KG1 (cell line): ENCODE data around the gene SLC10A3.

Source experiments
- DNase-seq: peaks from one replicate; lab custom pipeline; 2025; lab: John Stamatoyannopoulos, UW

The SLC10A3 gene

DNA sequence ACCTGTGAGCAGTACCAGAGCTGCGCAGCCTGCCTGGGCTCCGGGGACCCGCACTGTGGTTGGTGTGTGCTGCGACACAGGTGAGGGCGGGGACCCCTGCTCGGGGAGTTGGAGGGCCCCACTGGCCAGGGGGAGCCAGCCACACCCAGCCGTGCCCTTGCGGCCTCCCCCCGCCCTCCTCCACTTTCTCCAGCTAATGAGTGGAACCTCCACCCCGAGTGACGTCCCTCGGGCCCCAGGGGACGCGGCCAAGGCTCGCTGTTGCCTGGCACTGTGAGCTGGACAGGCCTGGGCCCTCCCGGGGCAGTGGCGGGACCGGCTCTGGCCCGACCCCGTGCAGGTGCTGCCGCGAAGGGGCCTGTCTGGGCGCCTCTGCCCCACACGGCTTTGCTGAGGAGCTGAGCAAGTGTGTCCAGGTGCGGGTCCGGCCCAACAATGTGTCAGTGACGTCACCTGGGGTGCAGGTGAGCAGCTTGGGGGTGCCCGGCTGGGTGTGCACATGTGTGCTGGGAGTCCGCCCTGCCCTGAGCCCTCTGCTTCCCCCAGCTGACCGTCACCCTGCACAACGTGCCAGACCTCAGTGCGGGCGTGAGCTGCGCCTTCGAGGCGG, 26.7 kb downstream of the SLC10A3 start:
- DNase-seq, result no peak

DNA sequence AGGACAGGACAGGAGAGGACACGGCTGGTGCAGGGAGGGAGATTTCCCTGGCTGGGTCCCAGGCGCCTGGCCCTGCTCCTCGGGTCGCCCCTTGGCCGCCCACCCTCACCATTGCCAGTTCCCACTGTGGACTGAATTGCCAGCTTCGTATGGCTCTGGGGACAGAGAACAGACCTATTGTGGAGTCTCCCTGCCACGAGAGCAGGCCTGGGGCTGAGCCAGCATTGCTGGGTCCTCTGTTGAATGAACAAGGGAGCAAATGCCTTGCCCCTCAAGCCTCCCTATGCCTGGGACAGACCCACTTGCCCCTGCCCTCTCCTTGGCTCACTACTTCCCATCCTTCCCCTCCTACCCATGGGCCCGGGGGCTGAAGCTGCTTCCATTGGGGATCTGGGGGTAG, 28.0 kb downstream of the SLC10A3 start:
- DNase-seq, result no peak

DNA sequence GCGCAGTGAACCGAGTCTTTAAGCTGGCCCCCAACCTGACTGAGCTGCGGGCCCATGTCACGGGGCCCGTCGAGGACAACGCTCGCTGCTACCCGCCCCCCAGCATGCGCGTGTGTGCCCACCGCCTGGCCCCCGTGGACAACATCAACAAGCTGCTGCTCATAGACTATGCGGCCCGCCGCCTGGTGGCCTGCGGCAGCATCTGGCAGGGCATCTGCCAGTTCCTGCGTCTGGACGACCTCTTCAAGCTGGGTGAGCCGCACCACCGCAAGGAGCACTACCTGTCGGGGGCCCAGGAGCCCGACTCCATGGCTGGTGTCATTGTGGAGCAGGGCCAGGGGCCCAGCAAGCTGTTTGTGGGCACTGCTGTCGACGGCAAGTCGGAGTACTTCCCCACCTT, 30.1 kb downstream of the SLC10A3 start:
- no peak for DNase-seq

DNA sequence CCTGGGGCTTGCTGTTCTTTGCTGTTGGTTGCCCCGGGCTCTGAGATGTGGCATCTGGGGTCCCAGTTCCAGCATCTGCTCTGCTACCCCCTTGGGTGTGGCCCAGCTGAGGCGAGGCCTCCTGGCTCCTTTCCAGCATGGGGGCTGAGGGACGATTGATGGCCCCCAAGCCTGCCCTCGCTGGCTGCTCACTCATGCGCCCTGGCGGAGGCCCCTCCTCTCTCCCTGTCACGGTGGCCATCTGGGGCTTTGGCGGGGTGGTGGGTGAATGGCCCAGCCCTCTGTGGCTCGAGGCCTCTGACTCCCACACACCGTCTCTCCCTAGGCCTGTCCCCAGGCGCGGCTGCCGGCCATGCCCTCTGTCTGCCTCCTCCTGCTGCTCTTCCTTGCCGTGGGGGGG, 30.6 kb downstream of the SLC10A3 start:
- DNase-seq, result no peak

DNA sequence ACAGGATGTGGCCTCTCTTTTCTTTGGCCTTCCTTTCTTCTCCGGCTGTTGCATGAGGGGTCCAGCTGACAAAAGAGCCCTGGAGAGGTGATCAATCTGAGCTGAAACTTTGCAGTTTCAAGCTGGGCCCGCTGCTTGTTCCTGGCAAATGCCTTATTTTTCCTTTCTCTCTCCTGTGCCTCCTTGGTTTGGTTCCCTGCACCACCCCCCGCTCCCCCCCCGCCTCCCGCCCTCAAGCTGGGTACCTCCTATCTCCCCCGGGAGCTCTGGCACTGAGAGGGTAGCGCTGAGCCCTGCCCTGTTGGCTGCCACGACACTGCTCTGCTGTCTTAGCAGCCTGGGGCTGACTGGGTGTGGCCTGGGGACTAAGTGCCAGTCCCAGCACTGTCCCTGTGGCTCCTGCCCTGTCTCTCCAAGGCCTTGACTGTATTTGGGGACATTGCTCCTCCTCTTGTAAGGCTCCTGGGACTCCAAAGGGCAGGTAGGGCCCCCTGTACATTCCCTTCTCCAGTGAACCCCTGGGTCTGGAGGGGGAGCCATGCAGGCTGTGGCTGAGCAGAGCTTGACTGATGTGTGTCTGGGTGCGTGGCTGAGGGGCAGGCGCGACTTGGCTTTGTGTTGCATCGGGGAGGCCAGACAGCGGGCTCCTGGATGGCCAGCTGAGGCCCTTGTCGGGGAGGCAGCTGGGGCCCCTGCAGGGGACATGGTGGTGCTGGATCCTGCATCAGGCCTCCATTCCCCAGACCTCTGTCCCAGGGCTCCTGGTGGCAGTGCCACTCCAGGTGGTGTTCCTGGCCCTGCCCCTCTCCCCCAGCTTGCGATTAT, 31.3 kb downstream of the SLC10A3 start:
- DNase-seq, result no peak

DNA sequence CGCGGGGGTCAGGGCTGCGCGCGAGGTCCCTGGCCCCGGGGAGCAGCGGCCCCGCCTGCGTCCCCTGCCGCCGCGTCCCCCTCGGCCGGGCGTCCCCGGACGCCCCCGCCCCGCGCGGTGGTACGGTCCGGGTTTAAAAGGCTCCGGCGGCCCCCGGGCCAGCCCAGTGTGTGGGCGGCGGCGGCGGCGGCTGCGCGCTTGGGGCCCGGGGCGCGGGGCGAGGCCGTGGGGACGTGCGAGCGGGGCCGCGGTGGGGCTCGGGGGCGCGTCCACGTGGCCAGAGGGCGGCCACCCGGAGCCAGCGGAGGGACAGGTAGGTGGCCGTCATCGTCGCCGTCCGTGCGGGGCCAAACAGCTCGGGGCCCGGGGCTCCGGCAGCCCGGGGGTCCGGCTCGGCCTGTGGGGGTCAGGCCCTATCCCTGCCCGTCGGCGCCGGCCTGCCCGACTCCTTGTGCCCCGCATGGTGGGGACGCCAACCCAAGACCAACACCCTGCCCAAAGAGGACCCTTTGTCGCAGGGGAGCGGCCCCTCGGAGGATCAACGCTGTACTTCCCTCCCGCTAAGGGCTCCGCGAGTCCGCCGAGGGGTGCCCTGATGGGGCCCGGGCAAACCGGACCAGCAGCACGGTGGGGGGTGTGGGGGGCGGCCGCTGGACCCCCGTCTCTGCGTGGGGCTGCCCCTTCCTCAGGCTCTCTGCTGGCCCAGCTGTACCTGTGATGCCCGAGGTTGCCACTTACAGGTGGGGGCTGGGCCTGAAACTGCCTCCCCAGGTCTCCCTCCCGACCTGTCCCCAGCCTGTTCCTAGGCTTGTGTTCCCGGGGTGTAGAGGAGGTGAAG, 32.1 kb downstream of the SLC10A3 start, which contains the start of gene PLXNA3:
PLXNA3 (plus strand) TSS at position 166 of the 838 bp plus-strand sequence. CDS start 1,903 bp downstream, outside the sequence.
- DNase-seq, result no peak

DNA sequence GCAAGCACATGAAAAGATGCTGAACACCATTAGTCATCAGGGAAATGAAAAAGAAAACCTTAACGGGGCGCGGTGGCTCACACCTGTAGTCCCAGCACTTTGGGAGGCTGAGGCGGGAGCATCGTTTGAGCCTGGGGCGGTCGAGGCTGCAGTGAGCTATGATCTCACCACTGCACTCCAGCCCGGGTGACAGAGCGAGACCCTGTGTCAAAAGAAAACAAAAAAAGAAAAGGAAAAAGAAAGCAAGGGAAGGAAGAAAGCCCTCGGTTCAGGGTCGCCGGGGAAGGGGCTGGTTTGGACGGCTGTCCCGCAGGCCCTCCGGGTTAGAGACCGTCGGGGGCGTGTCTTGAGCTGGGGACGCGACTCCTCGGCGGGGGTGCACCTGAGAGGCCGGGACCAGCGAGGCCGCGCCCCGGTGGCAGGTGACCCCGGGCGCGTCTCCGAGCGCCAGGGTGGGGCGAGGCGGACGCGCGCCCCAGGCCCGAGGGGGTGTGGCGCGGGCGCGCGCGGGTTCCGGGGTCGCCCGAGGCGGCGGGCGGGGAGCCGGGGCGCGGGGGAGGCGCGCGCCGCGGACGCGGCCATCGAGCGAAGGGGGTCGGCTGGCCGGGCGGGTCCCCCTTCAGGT, 32.8 kb downstream of the SLC10A3 start:
- no peak for DNase-seq

DNA sequence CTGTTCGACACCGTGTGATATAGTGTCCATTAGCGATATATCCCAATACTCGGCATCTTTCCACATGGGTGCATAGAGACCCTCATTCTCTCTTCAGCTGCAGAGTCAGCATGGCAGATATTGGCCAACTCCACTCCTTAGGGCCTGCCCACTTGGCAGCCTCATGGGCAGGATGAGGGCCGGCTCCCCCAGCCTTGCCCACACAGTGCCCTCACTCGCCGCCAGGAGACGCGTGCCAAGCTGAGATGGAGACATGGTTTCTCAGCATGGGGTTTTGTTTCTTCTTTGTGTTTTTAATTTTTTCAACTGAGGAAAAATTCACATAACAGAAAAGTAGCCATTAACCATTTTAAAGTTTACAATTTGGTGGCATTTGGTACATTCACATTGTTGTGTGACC, 37.6 kb downstream of the SLC10A3 start:
- DNase-seq, result no peak

DNA sequence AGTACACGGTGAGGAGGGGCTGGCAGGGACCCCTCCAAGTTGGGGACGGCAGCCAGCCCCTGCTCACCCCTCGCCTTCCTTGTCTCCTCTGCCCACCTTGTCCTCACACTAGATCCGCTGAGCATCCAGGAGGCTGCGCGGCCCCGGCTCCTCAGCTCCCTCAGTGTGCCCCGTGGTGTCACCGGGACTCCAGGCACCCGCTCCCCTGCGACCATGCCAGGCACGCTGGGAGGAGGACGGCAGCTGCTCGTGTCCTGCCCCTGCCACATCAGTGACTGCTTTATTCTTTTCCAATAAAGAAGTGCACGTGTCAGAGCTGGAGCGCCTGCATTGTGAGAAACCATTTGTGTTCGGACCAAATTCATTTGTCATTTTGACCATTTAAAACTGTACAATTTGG, 40.1 kb downstream of the SLC10A3 start:
- DNase-seq, result no peak

DNA sequence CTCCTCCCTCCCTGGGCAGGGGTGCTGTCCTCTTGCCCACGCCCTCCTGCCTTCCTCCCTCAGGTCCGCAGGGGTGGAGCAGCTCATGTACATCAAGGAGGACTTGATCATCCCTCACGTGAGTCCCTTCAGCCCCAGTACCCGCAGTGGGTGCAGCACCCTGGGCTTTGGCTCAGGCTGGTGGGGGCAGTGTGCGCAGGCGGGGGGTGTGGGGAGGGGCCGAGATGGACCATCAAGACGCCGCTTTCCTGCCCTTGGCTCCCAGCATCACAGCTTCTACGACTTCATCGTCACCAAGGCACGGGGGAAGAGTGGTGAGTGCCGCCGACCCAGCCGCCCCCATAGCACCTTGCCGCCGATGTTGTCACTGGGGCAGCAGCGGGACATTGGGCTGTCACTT, 40.8 kb downstream of the SLC10A3 start:
- no peak for DNase-seq

DNA sequence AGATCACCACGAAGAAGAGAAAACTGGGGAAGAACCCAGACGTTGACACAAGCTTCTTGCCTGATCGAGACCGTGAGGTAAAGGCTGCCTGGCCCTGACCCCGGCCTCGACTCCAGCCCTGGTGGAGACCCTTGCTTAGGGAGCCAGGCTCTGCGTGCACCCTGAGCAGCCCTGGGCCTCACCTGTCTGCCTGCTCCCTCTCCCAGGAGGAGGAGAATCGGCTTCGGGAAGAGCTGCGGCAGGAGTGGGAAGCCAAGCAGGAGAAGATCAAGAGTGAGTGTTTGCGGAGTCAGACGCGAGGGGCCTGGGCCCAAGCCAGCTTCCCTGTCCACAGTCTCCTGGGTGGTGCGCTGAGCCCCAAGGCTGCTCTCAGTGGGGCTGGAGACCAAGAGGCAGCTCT, 41.9 kb downstream of the SLC10A3 start:
- DNase-seq, result no peak

DNA sequence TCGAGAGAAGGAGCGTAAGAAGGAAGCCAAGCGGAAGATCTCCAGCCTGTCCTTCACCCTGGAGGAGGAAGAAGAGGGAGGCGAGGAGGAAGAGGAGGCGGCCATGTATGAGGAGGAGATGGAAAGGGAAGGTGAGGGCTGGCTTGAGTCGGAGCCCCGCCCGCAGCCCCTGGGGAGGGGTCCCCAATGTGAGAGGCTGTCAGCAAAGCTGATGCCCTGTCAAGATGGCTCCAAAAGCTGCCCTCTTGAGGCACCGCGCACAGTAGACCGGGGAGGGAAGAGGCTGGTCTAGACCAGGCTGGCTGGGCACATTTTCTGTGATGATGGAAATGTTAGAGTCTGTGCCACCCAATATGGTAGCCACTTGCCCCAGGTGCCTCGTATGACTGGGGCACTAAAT, 44.0 kb downstream of the SLC10A3 start:
- no peak for DNase-seq

DNA sequence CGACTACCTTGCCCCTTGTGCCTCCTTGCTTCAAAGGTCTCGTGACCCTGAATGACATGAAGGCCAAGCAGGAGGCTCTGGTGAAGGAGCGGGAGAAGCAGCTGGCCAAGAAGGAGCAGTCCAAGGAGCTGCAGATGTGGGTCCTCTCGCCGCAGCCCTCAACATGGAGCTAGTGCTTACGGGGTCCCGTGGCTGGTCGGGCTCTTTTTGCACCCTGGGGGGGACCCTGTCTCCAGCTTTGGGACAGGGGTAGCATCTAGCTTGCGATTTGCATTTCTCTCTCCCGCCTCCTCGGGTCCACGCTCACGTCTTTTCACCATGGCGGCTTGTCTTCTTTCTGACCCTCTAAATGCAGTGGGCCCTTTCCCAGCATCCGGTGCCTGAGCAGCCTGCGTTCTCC, 44.7 kb downstream of the SLC10A3 start:
- DNase-seq, result no peak

DNA sequence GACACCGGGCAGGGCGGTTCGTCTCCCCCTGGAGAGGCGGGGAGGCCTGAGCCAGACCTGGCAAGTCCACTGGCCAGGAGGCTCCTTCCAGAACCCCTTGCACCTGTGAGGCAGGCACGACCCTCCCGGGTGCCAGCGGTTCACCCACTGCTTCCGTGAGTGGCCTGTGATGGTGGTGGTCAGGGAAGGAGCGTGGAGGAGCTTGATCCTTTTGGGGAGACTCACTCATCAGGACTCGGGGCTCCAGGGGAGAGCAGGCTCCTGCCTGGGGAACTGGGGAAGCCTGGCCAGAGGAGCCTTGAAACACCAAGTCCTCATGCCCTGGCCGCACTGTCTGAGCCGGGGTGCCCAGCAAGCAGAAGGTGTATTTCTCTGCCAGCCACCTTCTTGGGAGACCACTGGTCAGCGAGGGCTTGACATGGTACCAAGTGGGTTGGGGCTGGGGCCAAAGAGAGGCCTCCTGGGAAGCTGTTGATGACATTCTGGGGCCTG, 45.6 kb downstream of the SLC10A3 start:
- no peak for DNase-seq

DNA sequence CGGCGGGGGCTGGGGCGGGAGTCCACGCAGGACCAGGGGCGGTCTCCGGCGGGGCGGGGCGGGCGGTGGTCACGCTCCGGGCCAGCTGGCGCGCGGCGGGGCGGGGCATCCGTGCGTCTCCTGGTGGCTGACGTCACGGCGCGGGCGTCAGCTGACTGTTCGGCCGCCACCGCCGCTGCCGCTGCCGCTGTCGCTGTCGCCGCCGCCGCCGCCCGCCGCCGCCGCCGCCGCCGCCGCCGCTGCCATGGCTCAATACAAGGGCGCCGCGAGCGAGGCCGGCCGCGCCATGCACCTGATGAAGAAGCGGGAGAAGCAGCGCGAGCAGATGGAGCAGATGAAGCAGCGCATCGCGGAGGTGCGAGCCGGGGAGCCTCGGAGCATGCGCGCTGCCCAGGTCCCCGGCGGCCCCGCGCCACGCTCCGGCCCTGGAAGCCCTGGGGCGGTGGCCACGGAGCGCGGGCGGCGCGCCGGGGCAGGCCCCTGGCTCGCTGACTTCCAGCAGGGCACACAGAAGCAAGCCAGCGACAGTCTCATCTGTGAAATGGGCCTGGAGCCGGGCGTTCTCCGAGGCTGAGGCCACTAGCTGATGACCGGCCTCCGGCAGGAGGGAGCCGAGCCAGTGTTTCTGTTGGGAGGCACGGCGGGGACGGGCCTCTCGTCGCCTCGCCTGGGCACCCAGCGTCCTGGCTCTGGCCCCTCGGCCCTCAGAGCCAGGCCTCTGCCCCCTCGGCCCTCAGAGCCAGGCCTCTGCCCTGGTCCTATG, 46.3 kb downstream of the SLC10A3 start, which contains the start of gene FAM50A:
FAM50A (plus strand) TSS at position 150 of the 763 bp plus-strand sequence; CDS start at position 245, 95 bp downstream.
- DNase-seq, result no peak

DNA sequence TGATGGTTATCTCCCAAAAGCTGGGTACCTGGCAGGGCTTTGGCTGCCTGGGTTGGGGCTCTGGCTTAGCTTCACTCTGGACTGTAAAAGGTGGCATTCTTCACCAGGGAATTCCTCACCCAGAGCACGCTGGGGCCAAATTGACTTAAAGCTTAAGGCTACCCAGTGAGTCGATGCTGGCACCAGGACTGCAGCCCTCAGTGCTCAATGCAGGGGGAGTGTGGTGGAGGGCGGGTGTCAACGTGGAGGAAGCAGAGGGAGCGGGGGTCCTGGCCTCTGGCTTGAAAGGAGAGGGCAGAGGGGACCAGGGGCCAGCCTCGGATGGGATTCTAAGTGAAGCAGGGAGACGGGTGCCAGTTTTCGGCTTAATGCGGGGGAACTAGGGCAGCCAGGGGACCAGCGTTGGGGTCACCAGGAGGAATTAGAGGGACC, 46.9 kb downstream of the SLC10A3 start:
- DNase-seq, result no peak

DNA sequence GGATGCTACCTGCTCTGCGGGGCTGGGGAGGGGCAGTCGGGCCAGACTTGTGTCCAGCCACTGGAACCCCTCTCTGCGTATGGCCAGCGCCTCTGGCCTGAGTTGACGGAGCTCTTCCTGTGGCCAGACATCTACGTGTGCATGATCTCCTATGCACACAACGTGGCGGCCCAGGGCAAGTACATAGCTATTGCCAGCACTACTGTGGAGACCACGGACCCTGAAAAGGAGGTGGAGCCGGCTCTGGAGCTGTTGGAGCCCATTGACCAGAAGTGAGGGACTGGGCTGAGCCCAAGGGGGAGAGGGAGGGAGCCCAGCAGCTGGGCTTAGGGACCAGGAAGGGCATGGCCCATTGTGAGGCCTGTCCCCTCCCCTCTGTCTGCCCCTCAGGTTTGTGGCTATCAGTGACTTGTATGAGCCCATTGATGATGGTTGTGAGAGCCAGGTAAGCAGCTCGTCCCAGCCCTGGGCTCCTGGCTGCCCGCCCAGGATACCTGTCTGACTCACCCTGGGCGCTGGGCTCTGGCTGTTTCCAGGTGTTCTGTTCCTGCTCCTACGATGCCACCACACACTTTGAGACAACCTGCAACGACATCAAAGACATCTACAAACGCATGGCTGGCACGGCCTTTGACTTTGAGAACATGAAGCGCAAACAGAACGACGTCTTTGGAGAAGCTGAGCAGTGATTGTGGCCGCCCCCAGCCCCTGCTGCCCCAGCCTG, 48.3 kb downstream of the SLC10A3 start:
- DNase-seq, result no peak

DNA sequence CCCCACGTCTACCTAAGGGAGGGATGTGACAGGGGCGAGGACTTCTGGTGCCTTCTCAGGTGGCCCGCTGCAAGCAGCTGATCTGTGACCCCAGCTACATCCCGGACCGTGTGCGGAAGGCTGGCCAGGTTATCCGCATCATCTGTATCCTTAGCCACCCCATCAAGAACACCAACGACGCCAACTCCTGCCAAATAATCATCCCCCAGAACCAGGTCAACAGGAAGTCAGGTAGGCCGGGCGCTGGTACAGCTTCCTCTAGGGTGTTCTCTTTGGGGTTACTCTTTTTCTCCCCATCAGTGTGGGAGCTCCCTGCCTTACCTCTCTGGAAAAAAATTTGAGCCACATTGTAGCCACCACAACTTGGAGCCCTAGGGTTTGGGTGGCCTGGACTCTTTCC, 48.9 kb downstream of the SLC10A3 start:
- DNase-seq, result no peak

DNA sequence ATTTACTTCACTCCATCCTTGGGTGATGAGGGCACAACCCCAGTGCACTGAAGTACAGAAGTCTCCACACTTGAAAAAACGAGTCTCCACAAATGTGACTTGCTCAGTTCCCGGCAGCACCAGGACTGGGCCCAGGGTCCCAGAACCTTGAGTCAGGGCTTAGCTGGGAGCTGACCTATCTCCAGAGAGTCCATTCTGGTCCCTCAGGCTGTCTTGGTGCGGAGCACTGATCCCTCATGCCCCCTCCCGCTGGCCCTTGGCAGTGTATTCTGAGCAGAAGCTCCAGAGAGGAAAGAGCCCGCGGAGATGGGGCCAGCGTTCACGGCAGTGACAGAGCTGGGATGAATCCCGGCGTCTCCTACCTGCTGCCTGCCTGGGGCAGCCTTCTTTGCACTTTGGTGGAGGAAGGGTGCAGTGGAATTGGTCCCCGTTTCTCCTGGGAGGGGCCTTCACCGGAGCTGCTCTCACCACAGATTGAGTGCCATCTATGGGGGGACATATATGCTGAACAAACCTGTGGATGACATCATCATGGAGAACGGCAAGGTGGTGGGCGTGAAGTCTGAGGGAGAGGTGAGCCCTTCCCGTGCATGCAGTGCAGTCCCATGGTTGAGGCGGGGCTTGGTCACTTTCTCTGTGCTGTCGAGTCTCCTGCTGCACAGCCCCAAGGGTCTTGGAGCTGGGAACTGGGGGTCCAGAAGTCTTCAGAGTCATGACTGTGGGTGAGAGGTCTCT, 49.6 kb downstream of the SLC10A3 start:
- no peak for DNase-seq

DNA sequence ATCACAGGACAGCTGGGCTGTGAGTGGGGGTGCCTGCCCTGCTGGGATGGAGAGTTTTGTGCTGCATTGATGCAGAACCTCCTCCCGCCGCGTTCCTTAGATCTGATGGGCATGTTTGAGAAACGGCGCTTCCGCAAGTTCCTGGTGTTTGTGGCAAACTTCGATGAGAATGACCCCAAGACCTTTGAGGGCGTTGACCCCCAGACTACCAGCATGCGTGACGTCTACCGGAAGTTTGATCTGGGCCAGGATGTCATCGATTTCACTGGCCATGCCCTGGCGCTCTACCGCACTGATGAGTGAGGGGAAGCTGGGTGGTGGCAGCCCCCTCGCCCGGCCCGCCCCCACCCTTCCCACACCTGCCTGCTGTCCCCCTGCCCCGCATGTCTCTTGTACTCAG, 50.6 kb downstream of the SLC10A3 start:
- DNase-seq, result no peak
